CD4-positive, CD25-positive, alpha-beta regulatory T cell (primary cell): ENCODE measurements around the gene SLC35E1. TPM values are rescaled to one million over a fixed set of nuclear protein-coding genes. Genes with fewer than 3 reads are reported as not detected.
A peak's percentile ranks its signal among the peaks of the same experiment; 100 is the strongest.

Experiments
- ATAC-seq, 2 donors: fragments of 150-1000 bp; cut with Tn5 transposase; one replicate each; pipeline ENCODE4 v1.10.0; 2021; ENCODE audit warnings: low read depth in 2 of 2, moderate number of reproducible peaks in 2 of 2, moderate library complexity in 1 of 2
- DNase-seq, 3 donors: peaks; one replicate each; pipeline versions ENCODE4 v3.0.0 to v3.0.0-alpha.2; 2012 to 2022; ENCODE audit warnings: mixed read lengths in 1 of 3
- H3K27ac ChIP-seq: one replicate; pipeline ENCODE4 v1.7.0; 2013; ENCODE audit warnings: mild to moderate bottlenecking, low read length; ENCODE audit not compliant: insufficient read depth, poor library complexity, severe bottlenecking
- H3K27me3 ChIP-seq: one replicate; pipeline ENCODE4 v1.7.0; 2013; ENCODE audit warnings: low read length; ENCODE audit not compliant: control insufficient read depth, insufficient read depth
- H3K36me3 ChIP-seq: one replicate; pipeline ENCODE4 v1.7.0; 2013; ENCODE audit warnings: mild to moderate bottlenecking, low read length, moderate library complexity; ENCODE audit not compliant: control insufficient read depth, insufficient read depth
- H3K4me1 ChIP-seq: 2 replicates; pipeline ENCODE4 v1.7.0; 2013; ENCODE audit warnings: mild to moderate bottlenecking, low read length; ENCODE audit not compliant: insufficient read depth, control insufficient read depth, poor library complexity, severe bottlenecking
- H3K4me3 ChIP-seq: one replicate; pipeline ENCODE4 v1.7.0; 2013; ENCODE audit warnings: low read depth, mild to moderate bottlenecking, low read length, moderate library complexity
- H3K9me3 ChIP-seq, 2 experiments: 1 replicate in 1 of 2; 2 replicates in 1 of 2; pipeline ENCODE4 v1.7.0; 2013; ENCODE audit warnings: low read length in 2 of 2, mild to moderate bottlenecking in 1 of 2, moderate library complexity in 1 of 2; ENCODE audit not compliant: control insufficient read depth in 2 of 2
- H3K27ac Mint-ChIP-seq, 3 donors: one replicate each; pipeline ENCODE4 v1.8.0; 2020 to 2022; ENCODE audit warnings: mild to moderate bottlenecking in 3 of 3, mixed read lengths in 3 of 3, moderate library complexity in 2 of 3
- H3K27me3 Mint-ChIP-seq: one replicate; pipeline ENCODE4 v1.8.0; 2022; ENCODE audit warnings: mild to moderate bottlenecking, mixed read lengths
- H3K36me3 Mint-ChIP-seq: one replicate; pipeline ENCODE4 v1.8.0; 2020; ENCODE audit warnings: mixed read lengths
- H3K4me1 Mint-ChIP-seq, 4 donors: one replicate each; pipeline ENCODE4 v1.8.0; 2020 to 2022; ENCODE audit warnings: mixed read lengths in 4 of 4, mild to moderate bottlenecking in 1 of 4
- H3K4me3 Mint-ChIP-seq, 4 donors: one replicate each; pipeline ENCODE4 v1.8.0; 2020 to 2022; ENCODE audit warnings: mild to moderate bottlenecking in 4 of 4, mixed read lengths in 4 of 4, moderate library complexity in 3 of 4
- H3K9me3 Mint-ChIP-seq, 7 donors: one replicate each; pipeline ENCODE4 v1.8.0; 2020 to 2022; ENCODE audit warnings: mixed read lengths in 7 of 7, mild to moderate bottlenecking in 3 of 7, moderate library complexity in 2 of 7
- polyA plus RNA-seq, 4 donors: library from polyadenylated mRNA; unstranded; fragments of 300-500 nt; fragmentation: Illumina TruSeq; gene quantifications; one replicate each; pipeline ENCODE4 v1.2.3, GENCODE V29; 2021
- total RNA-seq: library from RNA; stranded (reverse); gene quantifications from one replicate; pipeline ENCODE4 v1.2.3, GENCODE V29; 2022

SLC35E1 gene
- total and polyA plus RNA-seq, 5 donors from 2014 or later = 19.0 to 93.1 (median 28.2) TPM

DNA sequence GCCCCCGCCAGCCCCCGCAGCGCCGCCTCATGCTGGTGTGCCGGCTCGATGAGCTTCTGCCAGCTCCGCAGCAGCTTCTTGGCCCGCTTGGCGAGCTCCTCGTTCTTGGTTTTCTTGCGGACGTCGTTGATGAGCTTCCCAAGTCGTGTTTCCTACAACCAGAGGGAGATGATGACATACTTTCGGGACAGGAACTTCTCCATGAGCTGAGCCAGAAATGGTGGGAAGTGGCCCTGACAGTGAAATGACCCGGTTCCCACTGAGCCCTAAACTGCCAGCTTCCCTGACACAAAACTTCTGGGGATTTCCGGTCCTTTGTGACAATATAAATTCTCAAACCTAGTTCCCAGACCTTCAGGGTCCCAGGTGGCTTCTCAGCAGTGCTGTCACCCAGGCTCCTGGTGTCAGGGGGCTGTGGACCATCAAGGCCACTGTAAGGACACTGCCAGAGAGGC, 5.3 kb upstream of the SLC35E1 start:
- peaks cover 36% of the 10 kb centered on the region for H3K4me1 ChIP-seq
- ATAC-seq (no peak), DNase-seq (no peak)
- peaks cover 0 to 66% (median 42%) of the 10 kb centered on the region in 4 donors for H3K4me1 Mint-ChIP-seq
- H3K36me3 Mint-ChIP-seq = peaks cover 20% of the 10 kb centered on the region
- H3K27ac ChIP-seq = no peak overlapping the region
- H3K27me3 ChIP-seq = no peaks in the 10 kb centered on the region
- H3K36me3 ChIP-seq = peaks cover 49% of the 10 kb centered on the region
- peaks cover 0 to 2% (median 0%) of the 10 kb centered on the region in 7 donors for H3K9me3 Mint-ChIP-seq
- H3K4me3 Mint-ChIP-seq = no peak overlapping the region
- H3K9me3 ChIP-seq = no peaks in the 10 kb centered on the region
- H3K27me3 Mint-ChIP-seq = no peaks in the 10 kb centered on the region
- no peak overlapping the region for H3K4me3 ChIP-seq
- no peak overlapping the region for H3K27ac Mint-ChIP-seq

DNA sequence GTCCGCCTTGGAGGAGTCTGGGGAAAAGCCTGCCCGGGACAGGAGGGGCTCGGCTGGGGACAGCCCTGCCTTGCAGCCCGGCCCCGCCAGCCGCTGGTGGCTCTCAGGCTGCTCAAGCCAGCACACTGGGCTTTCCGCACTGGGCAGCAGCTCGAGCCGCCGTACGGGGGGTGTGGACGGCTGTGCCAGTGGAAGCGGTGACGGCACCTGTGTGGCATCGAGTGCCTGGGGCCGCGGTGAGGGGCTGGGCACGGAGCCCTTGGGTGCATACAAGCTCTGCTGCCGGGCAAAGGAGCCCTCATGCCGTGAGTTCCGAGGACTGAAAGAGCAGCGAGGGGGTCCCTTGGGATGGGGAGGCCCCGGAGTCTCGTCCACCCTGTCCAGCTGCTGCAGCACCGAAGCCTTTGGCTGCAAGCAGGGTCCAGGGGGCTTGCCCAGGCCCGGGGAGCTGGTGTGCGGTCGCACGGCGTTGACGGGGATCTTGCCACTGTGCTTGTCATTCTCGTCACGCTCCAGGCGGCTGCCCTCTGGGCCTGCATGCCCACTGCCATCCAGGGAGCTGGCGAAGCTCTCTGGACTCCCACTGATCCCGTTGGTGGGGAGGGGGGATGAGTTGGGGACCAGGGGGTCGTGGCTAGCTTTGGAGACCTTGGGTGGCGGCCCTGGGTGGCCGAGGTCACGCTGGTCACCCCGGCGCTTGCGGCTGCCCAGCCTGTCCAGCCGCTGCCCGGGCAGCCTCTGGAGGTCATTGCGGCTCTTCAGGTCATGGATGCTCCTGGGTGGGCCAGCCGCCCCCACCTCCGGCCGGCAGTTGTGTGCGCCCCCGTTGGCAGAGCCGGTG, 4.7 kb upstream of the SLC35E1 start:
- peaks cover 31% of the 10 kb centered on the region for H3K4me1 ChIP-seq
- peaks cover 0 to 64% (median 41%) of the 10 kb centered on the region in 4 donors for H3K4me1 Mint-ChIP-seq
- peaks cover 49% of the 10 kb centered on the region for H3K36me3 ChIP-seq
- no peaks in the 10 kb centered on the region for H3K27me3 Mint-ChIP-seq
- DNase-seq (no peak), ATAC-seq (no peak)
- H3K27ac Mint-ChIP-seq = no peak overlapping the region
- H3K27ac ChIP-seq = no peak overlapping the region
- H3K36me3 Mint-ChIP-seq = peaks cover 20% of the 10 kb centered on the region
- H3K9me3 Mint-ChIP-seq = peaks cover 0 to 2% (median 0%) of the 10 kb centered on the region in 7 donors
- H3K9me3 ChIP-seq = no peaks in the 10 kb centered on the region
- H3K27me3 ChIP-seq = no peaks in the 10 kb centered on the region
- no peak overlapping the region for H3K4me3 ChIP-seq
- peak overlapping the region in 1 of 4 donors; percentile 24 for H3K4me3 Mint-ChIP-seq

DNA sequence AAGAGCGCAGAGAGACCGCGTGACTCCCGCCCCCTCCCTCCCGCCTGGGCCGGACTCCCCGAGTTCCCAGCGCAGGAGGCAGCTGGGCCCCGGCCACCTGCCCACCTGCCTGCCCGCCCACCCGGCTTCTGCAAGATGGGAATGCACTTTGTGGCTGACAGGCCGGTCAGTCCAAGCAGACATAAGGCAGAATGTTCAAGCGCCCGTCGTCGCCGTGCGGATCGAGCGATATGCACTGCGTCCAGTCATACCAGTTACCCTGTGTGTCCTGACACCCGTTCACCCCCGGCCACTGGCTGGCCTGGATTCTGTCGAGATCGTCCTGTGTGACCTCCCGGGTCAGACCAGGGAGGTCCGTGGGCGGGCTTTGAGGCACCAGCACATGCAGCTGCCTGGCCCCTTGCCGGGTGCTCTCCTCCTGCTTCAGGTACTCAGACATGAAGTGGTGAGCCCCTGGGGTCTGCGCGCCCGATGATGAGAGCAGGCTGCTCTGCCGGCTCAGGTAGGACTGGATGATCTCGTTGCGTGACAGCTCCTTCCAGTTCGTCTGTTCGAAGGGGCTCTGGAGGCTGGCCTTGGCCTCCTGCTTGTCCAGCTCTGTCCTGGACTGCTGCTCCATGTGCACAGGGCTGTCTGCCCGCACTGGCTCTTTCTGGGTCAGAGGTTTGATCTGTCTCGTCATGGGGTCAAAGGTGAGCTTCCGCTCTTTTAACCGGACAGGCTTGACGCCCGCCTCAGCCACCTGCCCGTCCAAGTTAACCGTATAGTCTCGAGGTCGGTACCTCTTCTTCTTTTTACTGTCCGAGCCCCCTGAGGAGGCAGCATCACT, 3.9 kb upstream of the SLC35E1 start:
- DNase-seq = no peak
- H3K27me3 ChIP-seq = no peaks in the 10 kb centered on the region
- H3K4me1 ChIP-seq = peaks cover 37% of the 10 kb centered on the region
- H3K27ac Mint-ChIP-seq = no peak overlapping the region
- peaks cover 0 to 65% (median 38%) of the 10 kb centered on the region in 4 donors for H3K4me1 Mint-ChIP-seq
- H3K9me3 Mint-ChIP-seq = peaks cover 0 to 2% (median 0%) of the 10 kb centered on the region in 7 donors
- peaks cover 20% of the 10 kb centered on the region for H3K36me3 Mint-ChIP-seq
- no peak overlapping the region for H3K4me3 ChIP-seq
- ATAC-seq = no peak
- H3K4me3 Mint-ChIP-seq = peak overlapping the region in 1 of 4 donors; percentile 24
- H3K36me3 ChIP-seq = peaks cover 45% of the 10 kb centered on the region
- H3K9me3 ChIP-seq = no peaks in the 10 kb centered on the region
- peak overlapping the region; percentile 1 for H3K27ac ChIP-seq
- H3K27me3 Mint-ChIP-seq = no peaks in the 10 kb centered on the region

DNA sequence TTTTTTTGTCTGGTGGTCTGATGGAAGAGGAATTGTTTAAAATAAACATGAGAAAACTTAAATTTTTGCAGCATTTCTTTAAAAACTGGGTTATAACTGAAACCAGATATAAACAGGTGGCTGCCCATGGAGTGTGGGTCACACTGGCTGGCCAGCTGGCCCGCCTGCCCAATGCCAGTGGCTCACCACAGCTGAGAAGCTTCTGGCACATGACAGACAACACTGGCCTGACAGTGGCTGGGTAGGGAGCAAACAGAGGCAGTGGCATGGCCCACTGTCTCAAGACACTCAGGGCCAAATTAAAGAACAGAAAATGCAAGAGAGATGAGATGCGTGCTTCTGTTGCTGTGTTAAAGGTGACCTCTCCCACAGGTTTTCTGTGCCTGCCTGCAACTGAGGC, 3.1 kb upstream of the SLC35E1 start:
- Mint-ChIP-seq H3K9me3 (peaks cover 0 to 2% (median 0%) of the 10 kb centered on the region in 7 donors), H3K4me3 (peak overlapping the region; percentile 20 to 98 (median 58)), H3K27me3 (no peaks in the 10 kb centered on the region), H3K36me3 (peaks cover 20% of the 10 kb centered on the region), H3K27ac (no peak overlapping the region), H3K4me1 (peaks cover 0 to 68% (median 36%) of the 10 kb centered on the region in 4 donors)
- peaks cover 39% of the 10 kb centered on the region for H3K4me1 ChIP-seq
- no peak overlapping the region for H3K27ac ChIP-seq
- no peak for DNase-seq
- no peaks in the 10 kb centered on the region for H3K27me3 ChIP-seq
- H3K36me3 ChIP-seq = peaks cover 45% of the 10 kb centered on the region
- no peaks in the 10 kb centered on the region for H3K9me3 ChIP-seq
- H3K4me3 ChIP-seq = no peak overlapping the region
- ATAC-seq = no peak

DNA sequence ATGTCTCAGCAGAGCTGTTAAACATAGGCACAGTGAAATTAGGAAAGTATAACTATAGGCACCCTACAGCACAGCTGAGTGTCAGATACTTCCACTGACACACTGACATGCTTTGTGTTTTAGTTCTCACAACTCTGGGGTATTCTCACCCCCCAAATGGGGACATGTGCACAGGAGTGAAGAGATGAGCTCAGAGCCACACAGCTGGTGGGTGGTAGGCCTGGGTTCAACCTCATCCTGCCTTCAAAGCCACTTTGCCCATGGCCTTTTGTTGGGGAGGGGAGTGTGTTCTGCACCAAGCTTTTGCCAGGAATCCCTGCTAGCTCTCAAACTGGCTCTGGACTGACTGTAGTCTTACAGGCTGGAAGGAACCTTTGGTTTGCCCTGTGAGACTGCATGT, 1.7 kb upstream of the SLC35E1 start:
- Mint-ChIP-seq H3K27me3 (no peaks in the 10 kb centered on the region), H3K9me3 (peaks cover 0 to 2% (median 0%) of the 10 kb centered on the region in 7 donors), H3K27ac (peak overlapping the region in 2 of 3 donors; percentile 98 to 100), H3K4me3 (peak overlapping the region; percentile 94 to 98 (median 96)), H3K4me1 (peaks cover 0 to 71% (median 35%) of the 10 kb centered on the region in 4 donors), H3K36me3 (peaks cover 20% of the 10 kb centered on the region)
- Histone ChIP-seq H3K4me1 (peaks cover 42% of the 10 kb centered on the region), H3K9me3 (no peaks in the 10 kb centered on the region), H3K36me3 (peaks cover 37% of the 10 kb centered on the region), H3K27me3 (no peaks in the 10 kb centered on the region), H3K4me3 (peak overlapping the region; percentile 72), H3K27ac (peak overlapping the region; percentile 93)
- no peak for DNase-seq
- ATAC-seq = no peak

DNA sequence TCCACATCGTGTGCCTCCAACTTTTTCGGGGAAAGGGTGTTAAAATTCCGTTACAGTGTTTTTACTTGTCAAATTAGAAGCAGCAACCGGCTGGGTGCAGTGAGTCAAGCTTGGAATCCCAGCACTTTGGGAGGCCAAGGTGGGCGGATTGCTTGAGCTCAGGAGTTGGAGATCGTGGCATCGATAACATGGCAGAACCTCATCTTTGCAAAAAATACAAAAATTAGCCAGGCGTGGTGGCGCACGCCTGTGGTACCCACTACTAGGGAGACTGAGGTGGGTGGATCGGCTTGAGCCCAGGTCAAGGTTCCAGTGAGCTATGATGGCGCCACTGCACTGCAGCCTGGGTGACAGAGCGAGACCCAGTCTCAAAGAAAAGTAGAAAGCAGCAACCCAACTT, 1.1 kb upstream of the SLC35E1 start:
- H3K9me3 Mint-ChIP-seq = peaks cover 0 to 2% (median 0%) of the 10 kb centered on the region in 7 donors
- peak overlapping the region; percentile 94 to 98 (median 96) for H3K4me3 Mint-ChIP-seq
- H3K4me1 Mint-ChIP-seq = peaks cover 0 to 73% (median 33%) of the 10 kb centered on the region in 4 donors
- Histone ChIP-seq H3K9me3 (no peaks in the 10 kb centered on the region), H3K27ac (peak overlapping the region; percentile 93), H3K4me1 (peaks cover 43% of the 10 kb centered on the region), H3K27me3 (no peaks in the 10 kb centered on the region), H3K4me3 (peak overlapping the region; percentile 72), H3K36me3 (peaks cover 31% of the 10 kb centered on the region)
- ATAC-seq (no peak), DNase-seq (no peak)
- H3K36me3 Mint-ChIP-seq = peaks cover 16% of the 10 kb centered on the region
- H3K27me3 Mint-ChIP-seq = no peaks in the 10 kb centered on the region
- H3K27ac Mint-ChIP-seq = peak overlapping the region; percentile 98 to 100 (median 100)

DNA sequence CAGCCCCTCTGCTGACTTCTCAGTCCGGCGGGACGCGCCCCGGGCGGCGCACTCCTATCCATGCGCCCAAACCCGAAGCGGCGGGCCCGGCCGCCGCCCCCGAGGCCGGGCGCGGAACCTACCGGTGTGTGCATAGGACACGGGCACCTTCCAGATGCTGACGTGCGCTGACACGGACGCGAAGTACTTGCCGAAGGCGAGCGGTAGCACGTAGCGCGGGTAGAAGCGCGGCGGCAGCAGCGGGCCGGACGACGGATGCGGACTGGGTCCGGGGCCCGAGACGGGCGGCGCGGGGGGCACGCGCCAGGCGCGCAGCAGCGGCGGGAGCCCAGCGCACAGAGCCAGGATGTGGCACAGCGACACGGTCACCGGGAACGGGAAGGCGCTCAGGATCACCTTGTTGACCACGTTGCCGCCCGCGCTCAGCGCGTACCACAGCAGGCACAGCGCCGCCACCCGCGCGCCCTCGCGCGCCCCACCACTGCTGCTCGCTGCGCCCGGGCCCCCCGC, 338 bp downstream of the SLC35E1 start:
- peak overlapping the region; percentile 80 to 98 (median 84) for H3K4me3 Mint-ChIP-seq
- DNase-seq = peak in 2 of 3 donors; percentile 57 to 67
- Histone ChIP-seq H3K27me3 (no peaks in the 10 kb centered on the region), H3K36me3 (peaks cover 25% of the 10 kb centered on the region), H3K27ac (peak overlapping the region; percentile 81), H3K4me3 (peak overlapping the region; percentile 70), H3K9me3 (no peaks in the 10 kb centered on the region), H3K4me1 (peaks cover 57% of the 10 kb centered on the region)
- no peaks in the 10 kb centered on the region for H3K27me3 Mint-ChIP-seq
- peaks cover 0 to 81% (median 32%) of the 10 kb centered on the region in 4 donors for H3K4me1 Mint-ChIP-seq
- peak overlapping the region in 2 of 3 donors; percentile 90 to 100 for H3K27ac Mint-ChIP-seq
- no peaks in the 10 kb centered on the region for H3K9me3 Mint-ChIP-seq
- peak; percentile 21 to 30 for ATAC-seq
- H3K36me3 Mint-ChIP-seq = peaks cover 15% of the 10 kb centered on the region
